ENCODE measurements around the gene GSTM2.
A peak's percentile ranks its signal among the peaks of the same experiment; 100 is the strongest.

The GSTM2 gene

DNA sequence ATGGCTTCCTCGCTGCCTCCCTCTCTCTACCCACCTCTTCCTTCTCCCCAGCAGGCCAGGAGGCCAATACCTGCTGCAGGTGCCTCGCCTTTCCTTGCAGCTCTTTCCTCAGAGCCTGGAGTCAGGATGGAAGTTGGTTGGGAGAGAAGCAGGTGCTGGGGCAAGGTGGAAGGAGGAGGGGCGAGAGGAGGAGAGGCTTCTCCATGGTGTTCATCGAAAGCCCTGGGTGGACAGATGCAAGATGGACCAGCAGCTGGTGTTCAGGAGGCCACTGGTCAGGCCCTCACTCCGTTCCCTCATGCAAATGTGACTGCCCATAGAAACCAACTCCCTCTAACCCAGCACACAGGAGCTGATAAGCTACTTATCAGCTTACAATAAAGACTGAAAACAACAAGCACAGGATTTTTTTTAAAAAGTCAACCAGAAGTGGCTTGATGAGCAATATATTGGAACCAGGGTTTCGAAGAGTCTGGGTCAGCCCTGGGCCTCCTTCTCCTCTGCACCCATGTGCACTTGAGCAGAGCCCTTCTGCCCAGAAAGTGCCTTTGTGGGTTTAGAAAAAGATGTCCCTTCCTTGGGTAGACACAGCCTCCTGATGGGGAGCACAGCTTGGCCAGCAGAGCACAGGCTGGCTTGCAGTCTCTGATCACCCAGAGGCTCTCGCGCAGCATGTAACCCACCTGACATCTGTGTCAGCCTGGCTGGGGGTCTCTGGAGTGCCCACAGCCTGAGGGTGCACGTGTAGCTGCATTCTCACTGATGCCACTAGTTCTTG lies 28.6 kb upstream of the GSTM2 start:
- Histone ChIP-seq H3K36me3 (ENCODE audit: control insufficient read depth, insufficient read depth, low read length) (no peaks in the 10 kb centered on the region), H3K27me3 (replicated peaks; ENCODE audit: control insufficient read depth, insufficient read depth, low read length) (no peaks in the 10 kb centered on the region), H3K4me3 (replicated peaks; ENCODE audit: low read depth, low read length) (no peak overlapping the region)
- no peak for DNase-seq (ENCODE audit: extremely low read depth, insufficient read length)
- TF ChIP-seq, protein P1, sequence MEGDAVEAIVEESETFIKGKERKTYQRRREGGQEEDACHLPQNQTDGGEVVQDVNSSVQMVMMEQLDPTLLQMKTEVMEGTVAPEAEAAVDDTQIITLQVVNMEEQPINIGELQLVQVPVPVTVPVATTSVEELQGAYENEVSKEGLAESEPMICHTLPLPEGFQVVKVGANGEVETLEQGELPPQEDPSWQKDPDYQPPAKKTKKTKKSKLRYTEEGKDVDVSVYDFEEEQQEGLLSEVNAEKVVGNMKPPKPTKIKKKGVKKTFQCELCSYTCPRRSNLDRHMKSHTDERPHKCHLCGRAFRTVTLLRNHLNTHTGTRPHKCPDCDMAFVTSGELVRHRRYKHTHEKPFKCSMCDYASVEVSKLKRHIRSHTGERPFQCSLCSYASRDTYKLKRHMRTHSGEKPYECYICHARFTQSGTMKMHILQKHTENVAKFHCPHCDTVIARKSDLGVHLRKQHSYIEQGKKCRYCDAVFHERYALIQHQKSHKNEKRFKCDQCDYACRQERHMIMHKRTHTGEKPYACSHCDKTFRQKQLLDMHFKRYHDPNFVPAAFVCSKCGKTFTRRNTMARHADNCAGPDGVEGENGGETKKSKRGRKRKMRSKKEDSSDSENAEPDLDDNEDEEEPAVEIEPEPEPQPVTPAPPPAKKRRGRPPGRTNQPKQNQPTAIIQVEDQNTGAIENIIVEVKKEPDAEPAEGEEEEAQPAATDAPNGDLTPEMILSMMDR (IDR thresholded peaks at IDR 0.05; ENCODE audit: insufficient read depth, low read length, poor library complexity, severe bottlenecking): no peak

DNA sequence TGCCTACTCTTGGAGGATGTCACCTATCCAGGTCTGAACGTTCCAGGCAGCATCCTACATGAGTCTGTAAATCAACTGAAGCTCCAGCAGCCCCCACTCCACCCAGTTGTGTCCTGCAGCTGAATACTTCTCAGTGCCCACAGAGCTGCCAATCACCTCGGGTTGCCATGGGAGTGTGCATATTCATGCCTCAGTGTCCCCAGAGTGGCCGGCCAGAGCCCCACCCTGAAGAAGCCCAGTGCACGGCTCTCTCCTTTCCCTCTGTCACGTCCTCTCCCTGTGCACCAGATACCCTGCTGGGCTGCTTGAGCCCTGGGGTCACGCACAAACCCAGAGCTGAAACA lies 28.0 kb upstream of the GSTM2 start:
- no peak overlapping the region for H3K4me3 ChIP-seq (replicated peaks; ENCODE audit: low read depth, low read length)
- TF ChIP-seq, protein P1 (IDR thresholded peaks at IDR 0.05; ENCODE audit: insufficient read depth, low read length, poor library complexity, severe bottlenecking): no peak
- H3K36me3 ChIP-seq (ENCODE audit: control insufficient read depth, insufficient read depth, low read length): no peaks in the 10 kb centered on the region
- no peak for DNase-seq (ENCODE audit: extremely low read depth, insufficient read length)
- H3K27me3 ChIP-seq (replicated peaks; ENCODE audit: control insufficient read depth, insufficient read depth, low read length): no peaks in the 10 kb centered on the region

DNA sequence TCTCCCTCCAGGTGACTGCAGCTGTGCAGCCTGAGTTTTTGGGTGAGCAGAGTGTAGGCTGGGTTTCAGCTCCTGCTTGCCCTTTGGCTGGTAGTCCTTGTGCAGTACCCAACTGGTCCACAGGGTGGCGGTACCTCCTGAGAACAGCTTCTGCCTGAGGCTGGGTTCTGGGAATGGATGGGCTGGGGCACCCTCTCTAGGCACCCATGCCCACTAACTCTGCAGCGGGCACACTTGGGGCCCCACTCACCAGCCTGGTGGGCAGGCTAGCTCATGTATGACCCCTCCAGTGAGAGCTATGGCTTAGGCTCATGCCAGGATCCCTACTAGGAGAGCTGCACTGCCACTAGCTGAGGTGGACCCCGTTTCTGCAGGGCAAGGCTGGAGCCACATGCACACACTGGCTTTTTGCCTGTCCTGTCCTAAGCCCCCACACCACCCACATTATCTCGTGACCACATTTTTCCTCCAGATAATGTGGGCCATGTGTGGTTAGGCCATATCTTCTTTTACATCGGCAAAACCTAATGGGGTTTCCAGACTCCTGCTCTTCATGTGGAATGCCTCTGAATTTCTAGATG lies 27.5 kb upstream of the GSTM2 start:
- TF ChIP-seq, protein P1 (IDR thresholded peaks at IDR 0.05; ENCODE audit: insufficient read depth, low read length, poor library complexity, severe bottlenecking): peak; percentile 96
- Histone ChIP-seq H3K36me3 (ENCODE audit: control insufficient read depth, insufficient read depth, low read length) (no peaks in the 10 kb centered on the region), H3K27me3 (replicated peaks; ENCODE audit: control insufficient read depth, insufficient read depth, low read length) (no peaks in the 10 kb centered on the region), H3K4me3 (replicated peaks; ENCODE audit: low read depth, low read length) (no peak overlapping the region)
- no peak for DNase-seq (ENCODE audit: extremely low read depth, insufficient read length)

DNA sequence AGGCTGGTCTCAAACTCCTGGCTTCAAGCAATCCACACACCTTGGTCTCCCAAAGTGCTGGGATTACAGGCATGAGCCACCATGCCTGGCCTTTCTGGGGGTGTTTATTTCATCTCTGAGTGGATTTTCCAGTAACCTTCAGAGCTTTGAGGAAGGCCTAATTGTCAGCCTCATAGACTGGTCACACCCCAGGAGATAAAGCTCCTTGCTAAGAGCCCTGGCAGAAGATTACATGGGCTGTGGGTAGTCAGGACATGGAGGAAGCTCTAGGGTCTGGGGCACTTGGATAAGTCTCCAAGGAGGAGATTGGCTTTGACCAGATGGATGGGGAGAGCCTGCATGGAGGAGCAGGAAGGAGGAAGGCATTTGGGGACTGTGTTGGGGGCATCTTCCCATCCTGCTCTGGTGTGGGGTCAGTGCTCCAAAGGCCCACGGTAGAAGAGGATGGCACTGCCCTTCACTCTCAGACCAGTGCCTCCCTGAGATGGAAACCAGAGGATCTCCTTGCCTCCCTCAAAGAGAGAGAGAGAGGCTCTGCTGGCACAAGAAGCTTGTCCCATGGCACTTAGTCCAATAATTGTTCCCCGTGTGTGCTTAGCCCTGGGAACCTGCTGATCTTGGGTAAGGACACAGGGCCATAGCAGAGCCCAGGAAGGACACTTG lies 26.6 kb upstream of the GSTM2 start:
- Histone ChIP-seq H3K4me3 (replicated peaks; ENCODE audit: low read depth, low read length) (no peak overlapping the region), H3K27me3 (replicated peaks; ENCODE audit: control insufficient read depth, insufficient read depth, low read length) (no peaks in the 10 kb centered on the region), H3K36me3 (ENCODE audit: control insufficient read depth, insufficient read depth, low read length) (no peaks in the 10 kb centered on the region)
- TF ChIP-seq, protein P1 (IDR thresholded peaks at IDR 0.05; ENCODE audit: insufficient read depth, low read length, poor library complexity, severe bottlenecking): no peak
- DNase-seq (ENCODE audit: extremely low read depth, insufficient read length): no peak

DNA sequence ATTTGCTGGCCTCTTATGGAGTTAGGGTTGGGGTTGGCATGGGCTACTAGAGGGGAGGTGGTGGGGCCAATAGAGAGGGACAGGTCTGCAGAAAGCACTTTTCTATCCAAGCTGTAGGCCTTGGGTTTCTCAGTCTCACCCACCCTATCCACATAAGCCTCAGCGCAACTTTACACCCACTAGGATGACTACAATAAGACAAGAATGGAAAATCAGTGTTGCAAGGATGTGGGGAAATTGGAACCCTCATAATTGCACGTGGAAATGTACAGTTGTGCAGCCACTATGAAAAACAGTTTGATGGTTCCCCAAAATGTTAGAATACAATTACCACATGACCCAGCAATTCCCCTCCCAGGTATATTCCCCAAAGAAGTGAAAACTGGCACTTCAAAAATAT lies 26.0 kb upstream of the GSTM2 start:
- no peak for DNase-seq (ENCODE audit: extremely low read depth, insufficient read length)
- H3K4me3 ChIP-seq (replicated peaks; ENCODE audit: low read depth, low read length): no peak overlapping the region
- TF ChIP-seq, protein P1 (IDR thresholded peaks at IDR 0.05; ENCODE audit: insufficient read depth, low read length, poor library complexity, severe bottlenecking): no peak
- H3K36me3 ChIP-seq (ENCODE audit: control insufficient read depth, insufficient read depth, low read length): no peaks in the 10 kb centered on the region
- no peaks in the 10 kb centered on the region for H3K27me3 ChIP-seq (replicated peaks; ENCODE audit: control insufficient read depth, insufficient read depth, low read length)
